Myocyte (in vitro differentiated cells): ENCODE results near the gene MYO3B. TPM values are rescaled to one million over a fixed set of nuclear protein-coding genes. Genes with fewer than 3 reads are reported as not detected.
A peak's percentile ranks its signal among the peaks of the same experiment; 100 is the strongest.

Experiments used
- DNase-seq: peaks from one replicate; pipeline ENCODE4 v3.0.0-alpha.2; 2012; ENCODE audit warnings: low read depth
- total RNA-seq: library from RNA; depleted of rRNA; stranded (reverse); fragments of >200 nt; gene quantifications from 2 replicates; pipeline ENCODE4 v1.2.3, GENCODE V29; 2014

Gene MYO3B
- total RNA-seq, 1 donor from 2014 or later = not detected

GRCh38 chr2:170298115-170298514 is 120.2 kb downstream of the MYO3B start:
- peak; percentile 5 for DNase-seq

GRCh38 chr2:170298861-170299429 is 121.0 kb downstream of the MYO3B start:
- DNase-seq = peak; percentile 9

- DNase-seq = peak; percentile 72
Observed at GRCh38 chr2:170300993-170301392, 123.0 kb downstream of the MYO3B start.

GRCh38 chr2:170301626-170302025 is 123.7 kb downstream of the MYO3B start:
- peak; percentile 9 for DNase-seq

GRCh38 chr2:170305711-170306110 is 127.8 kb downstream of the MYO3B start:
- no peak for DNase-seq

- DNase-seq = no peak
Observed at GRCh38 chr2:170306293-170306873, 128.4 kb downstream of the MYO3B start.

- no peak for DNase-seq
Observed at GRCh38 chr2:170307052-170307451, 129.1 kb downstream of the MYO3B start.

GRCh38 chr2:170307555-170308351 is 129.8 kb downstream of the MYO3B start:
- DNase-seq = no peak

GRCh38 chr2:170310876-170311502 is 133.0 kb downstream of the MYO3B start:
- no peak for DNase-seq

GRCh38 chr2:170313347-170313991 is 135.5 kb downstream of the MYO3B start:
- DNase-seq = peak; percentile 82

GRCh38 chr2:170313992-170314348 is 136.0 kb downstream of the MYO3B start:
- DNase-seq = no peak

- DNase-seq = no peak
Observed at GRCh38 chr2:170314744-170315447, 136.9 kb downstream of the MYO3B start.

GRCh38 chr2:170320948-170321347 is 143.0 kb downstream of the MYO3B start:
- DNase-seq = no peak

- no peak for DNase-seq
Observed at GRCh38 chr2:170321526-170321925, 143.6 kb downstream of the MYO3B start.

- no peak for DNase-seq
Observed at GRCh38 chr2:170322140-170322766, 144.3 kb downstream of the MYO3B start.

- DNase-seq = no peak
Observed at GRCh38 chr2:170323743-170324142, 145.8 kb downstream of the MYO3B start.

GRCh38 chr2:170324640-170325046 is 146.7 kb downstream of the MYO3B start:
- peak; percentile 39 for DNase-seq

- DNase-seq = no peak
Observed at GRCh38 chr2:170330881-170331280, 152.9 kb downstream of the MYO3B start.

- DNase-seq = no peak
Observed at GRCh38 chr2:170332676-170333402, 154.9 kb downstream of the MYO3B start.

- no peak for DNase-seq
Observed at GRCh38 chr2:170335351-170335750, 157.4 kb downstream of the MYO3B start.
